ENCODE measurements around the gene SFSWAP.
A peak's percentile ranks its signal among the peaks of the same experiment; 100 is the strongest.
"Not testable (repeated sequence)": the region's sequence is repeated elsewhere in the genome, so short reads cannot be mapped to it uniquely, and the experiment has no call there.

SFSWAP gene

GRCh38 chr12:131672311-131672940 lies 38.5 kb upstream of the SFSWAP start:
- TF ChIP-seq CTCF (IDR thresholded peaks at IDR 0.05), result no peak
- DNase-seq (ENCODE audit: low spot score), result peak; percentile 58
- no peak overlapping the region for H3K4me3 ChIP-seq
- no peak overlapping the region for H3K27ac ChIP-seq

GRCh38 chr12:131672941-131673887 lies 37.7 kb upstream of the SFSWAP start:
- DNase-seq (ENCODE audit: low spot score), result peak; percentile 45
- Histone ChIP-seq H3K27ac (peak overlapping the region in 1 of 2 donors; percentile 40), H3K4me3 (no peak overlapping the region)
- TF ChIP-seq CTCF (IDR thresholded peaks at IDR 0.05), result no peak

GRCh38 chr12:131673888-131674257 lies 37.0 kb upstream of the SFSWAP start:
- TF ChIP-seq CTCF (IDR thresholded peaks at IDR 0.05), result no peak
- H3K4me3 ChIP-seq, result no peak overlapping the region
- no peak overlapping the region for H3K27ac ChIP-seq
- DNase-seq (ENCODE audit: low spot score), result peak; percentile 21

- Histone ChIP-seq H3K4me3 (no peak overlapping the region), H3K27ac (no peak overlapping the region)
- DNase-seq (ENCODE audit: low spot score), result peak; percentile 35
- TF ChIP-seq CTCF (IDR thresholded peaks at IDR 0.05), result no peak
Measured at GRCh38 chr12:131674373-131674772, 36.5 kb upstream of the SFSWAP start.

GRCh38 chr12:131675126-131676080 lies 35.5 kb upstream of the SFSWAP start:
- DNase-seq (ENCODE audit: low spot score), result peak; percentile 61
- H3K27ac ChIP-seq, result no peak overlapping the region
- H3K4me3 ChIP-seq, result no peak overlapping the region
- no peak for TF ChIP-seq CTCF (IDR thresholded peaks at IDR 0.05)

GRCh38 chr12:131676544-131676943 lies 34.3 kb upstream of the SFSWAP start:
- no peak for TF ChIP-seq CTCF (IDR thresholded peaks at IDR 0.05)
- H3K4me3 ChIP-seq, result no peak overlapping the region
- DNase-seq (ENCODE audit: low spot score), result no peak
- H3K27ac ChIP-seq, result no peak overlapping the region

GRCh38 chr12:131677067-131677466 lies 33.8 kb upstream of the SFSWAP start:
- not testable (repeated sequence) for H3K27ac ChIP-seq
- peak; percentile 45 for DNase-seq (ENCODE audit: low spot score)

More at GRCh38 chr12:131677067-131677466, 33.8 kb upstream of the SFSWAP start:
- not testable (repeated sequence) for H3K4me3 ChIP-seq
